ENCODE results near the gene CENPT.
"Not testable (repeated sequence)": the region's sequence is repeated elsewhere in the genome, so short reads cannot be mapped to it uniquely, and the experiment has no call there.

Gene CENPT

GRCh38 chr16:67874372-67874771 lies 26.9 kb upstream of the CENPT start:
- no peak for DNase-seq

- no peak for DNase-seq
These were observed 26.2 kb upstream of the CENPT start for GRCh38 chr16:67873435-67874370.

- DNase-seq, result no peak
These were observed 25.3 kb upstream of the CENPT start, which contains the start of gene EDC4 for GRCh38 chr16:67872631-67873434. EDC4 (plus strand) TSS chr16:67873052; CDS start chr16:67873262, 210 bp downstream.

GRCh38 chr16:67872131-67872630 lies 24.7 kb upstream of the CENPT start:
- DNase-seq, result no peak

- no peak for DNase-seq
These were observed 23.8 kb upstream of the CENPT start for GRCh38 chr16:67871256-67871655.

- DNase-seq, result no peak
These were observed 22.2 kb upstream of the CENPT start for GRCh38 chr16:67869653-67870052.

- DNase-seq, result no peak
These were observed 20.8 kb upstream of the CENPT start for GRCh38 chr16:67868290-67868689.

- DNase-seq, result no peak
These were observed 17.8 kb upstream of the CENPT start for GRCh38 chr16:67865318-67865717.

- no peak for DNase-seq
These were observed 17.1 kb upstream of the CENPT start for GRCh38 chr16:67864594-67864993.

GRCh38 chr16:67864044-67864443 lies 16.6 kb upstream of the CENPT start:
- not testable (repeated sequence) for DNase-seq

GRCh38 chr16:67862623-67863583 lies 15.4 kb upstream of the CENPT start:
- no peak for DNase-seq

- DNase-seq, result no peak
These were observed 14.4 kb upstream of the CENPT start for GRCh38 chr16:67861877-67862276.

GRCh38 chr16:67860589-67861398 lies 13.3 kb upstream of the CENPT start:
- DNase-seq, result no peak

- DNase-seq, result no peak
These were observed 11.0 kb upstream of the CENPT start for GRCh38 chr16:67858500-67858899.

- DNase-seq, result no peak
These were observed 10.2 kb upstream of the CENPT start for GRCh38 chr16:67857547-67858233.

- no peak for DNase-seq
These were observed 9.5 kb upstream of the CENPT start for GRCh38 chr16:67856927-67857546.

GRCh38 chr16:67855789-67856188 lies 8.3 kb upstream of the CENPT start:
- DNase-seq, result no peak

- DNase-seq, result no peak
These were observed 6.2 kb upstream of the CENPT start for GRCh38 chr16:67853670-67854069.

- DNase-seq, result no peak
These were observed 625 bp upstream of the CENPT start for GRCh38 chr16:67848118-67848517.

GRCh38 chr16:67846320-67847063 lies 1.0 kb downstream of the CENPT start, which contains the start of gene NUTF2:
NUTF2 (plus strand) TSS chr16:67846933; CDS start chr16:67865131, 18,198 bp downstream.
- peak; percentile 53 for DNase-seq

All from SIG-M5 (cell line).